KOPT-K1 (cell line): ENCODE data around the gene CD34.

Source experiments
- H3K27ac ChIP-seq: fragments of 200-600 bp; sonication (generic); 2 replicates; pipeline ENCODE4 v1.5.1; 2016; ENCODE audit warnings: antibody characterized with exemption, mild to moderate bottlenecking, low read depth, low read length; ENCODE audit not compliant: poor library complexity, severe bottlenecking
- H3K36me3 ChIP-seq: fragments of 200-600 bp; sonication (generic); 2 replicates; pipeline ENCODE4 v1.5.1; 2017; ENCODE audit warnings: antibody characterized with exemption, mild to moderate bottlenecking, low read length, moderate library complexity; ENCODE audit not compliant: insufficient read depth
- H3K9me3 ChIP-seq: fragments of 200-600 bp; sonication (generic); 2 replicates; pipeline ENCODE4 v1.5.1; 2017; ENCODE audit warnings: antibody characterized with exemption, low read length, mild to moderate bottlenecking; ENCODE audit not compliant: insufficient read depth, poor library complexity, severe bottlenecking

Gene CD34

DNA sequence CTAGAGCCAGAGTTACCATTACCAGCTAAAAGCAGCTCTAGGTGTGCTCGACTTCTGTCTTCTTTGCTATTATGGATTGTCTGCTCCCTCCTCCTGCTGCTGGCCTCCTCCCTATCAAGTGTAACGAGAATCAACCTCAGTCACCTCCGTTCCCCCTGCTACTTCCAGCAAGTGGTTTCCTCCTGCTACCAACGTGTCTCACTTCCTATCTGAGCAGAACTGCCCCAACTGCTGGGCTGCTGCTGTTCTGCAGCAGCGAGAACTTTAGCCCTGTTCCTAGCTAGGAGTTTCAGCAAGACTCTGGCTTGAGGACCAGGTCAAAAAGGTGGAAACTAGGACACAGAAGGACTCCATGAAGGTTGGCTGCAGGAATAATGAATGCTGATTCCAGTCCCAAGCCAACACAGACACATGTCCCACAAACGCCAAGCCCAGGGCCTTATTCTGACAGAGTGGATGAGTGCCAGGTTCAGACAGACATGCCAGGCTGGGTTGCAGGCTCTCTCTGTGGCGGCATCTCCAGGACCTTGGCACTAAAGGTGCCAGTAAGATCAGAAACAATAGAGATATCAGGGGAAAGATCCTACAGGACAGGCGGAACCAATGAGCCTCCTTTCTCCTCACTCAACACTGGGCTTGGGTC lies 46.9 kb downstream of the CD34 start:
- peak overlapping the region; percentile 99 for H3K27ac ChIP-seq
- H3K9me3 ChIP-seq: no peaks in the 10 kb centered on the region
- peaks cover 72% of the 10 kb centered on the region for H3K36me3 ChIP-seq

DNA sequence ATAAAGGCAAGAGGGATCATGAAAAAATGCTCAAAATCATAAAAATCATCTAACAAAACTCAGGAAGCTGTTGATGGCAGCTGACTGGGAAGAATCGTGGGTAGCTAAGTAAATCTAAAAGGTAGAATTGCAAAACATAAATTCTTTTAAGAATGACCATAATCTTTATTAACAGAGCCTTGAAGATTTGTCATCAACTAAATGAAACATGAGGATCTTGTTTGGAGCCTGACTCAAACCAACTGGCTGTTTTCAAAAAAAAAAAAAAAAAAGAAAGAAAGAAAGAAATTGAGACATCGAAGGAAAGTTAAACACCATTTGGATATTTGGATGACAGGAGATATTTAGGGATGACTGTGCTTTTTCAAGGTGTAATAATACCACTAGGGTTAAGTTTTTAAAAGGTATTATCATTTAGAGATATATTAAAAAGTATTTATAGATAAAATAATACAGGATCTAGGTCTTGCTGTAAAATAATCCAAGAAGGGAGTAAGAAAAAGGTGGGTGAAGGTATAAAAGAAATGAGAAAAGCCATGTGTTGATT lies 48.6 kb downstream of the CD34 start:
- Histone ChIP-seq H3K36me3 (peaks cover 82% of the 10 kb centered on the region), H3K9me3 (no peaks in the 10 kb centered on the region), H3K27ac (peak overlapping the region; percentile 99)

DNA sequence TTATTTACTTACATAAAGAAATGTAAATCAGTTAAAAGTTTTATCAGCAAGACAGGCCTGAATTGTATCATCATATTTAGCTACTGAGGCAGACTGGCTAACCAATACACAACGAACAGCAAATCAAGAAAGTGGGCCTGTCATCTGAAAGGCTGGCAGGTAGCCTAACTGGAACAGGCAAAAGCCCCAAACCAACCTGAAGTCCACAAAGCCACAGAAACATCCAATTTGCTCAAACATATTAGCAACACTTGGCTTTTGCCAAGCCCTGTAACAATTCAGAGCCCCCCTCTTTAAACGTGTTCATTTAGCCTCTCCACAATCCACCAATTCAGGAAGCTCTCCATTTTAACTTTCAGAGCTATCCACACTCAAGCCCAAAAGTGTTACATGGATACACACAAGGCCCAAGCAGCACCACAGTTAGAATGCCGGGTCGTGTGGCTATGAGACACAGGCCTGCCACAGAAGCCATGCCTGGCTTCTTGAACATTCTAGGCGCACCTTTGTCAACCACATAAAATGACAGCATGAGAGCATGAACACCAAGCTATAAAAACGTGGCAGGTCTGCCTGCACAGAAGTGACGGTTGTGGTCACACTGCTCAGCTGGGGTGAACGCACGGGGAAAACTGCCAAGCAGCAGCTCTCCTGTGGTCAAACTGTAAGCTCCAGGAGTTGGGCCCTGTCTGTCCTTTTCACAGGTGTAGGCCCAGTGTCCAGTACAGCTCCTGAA lies 49.3 kb downstream of the CD34 start:
- Histone ChIP-seq H3K27ac (peak overlapping the region; percentile 99), H3K9me3 (no peaks in the 10 kb centered on the region), H3K36me3 (peaks cover 82% of the 10 kb centered on the region)

DNA sequence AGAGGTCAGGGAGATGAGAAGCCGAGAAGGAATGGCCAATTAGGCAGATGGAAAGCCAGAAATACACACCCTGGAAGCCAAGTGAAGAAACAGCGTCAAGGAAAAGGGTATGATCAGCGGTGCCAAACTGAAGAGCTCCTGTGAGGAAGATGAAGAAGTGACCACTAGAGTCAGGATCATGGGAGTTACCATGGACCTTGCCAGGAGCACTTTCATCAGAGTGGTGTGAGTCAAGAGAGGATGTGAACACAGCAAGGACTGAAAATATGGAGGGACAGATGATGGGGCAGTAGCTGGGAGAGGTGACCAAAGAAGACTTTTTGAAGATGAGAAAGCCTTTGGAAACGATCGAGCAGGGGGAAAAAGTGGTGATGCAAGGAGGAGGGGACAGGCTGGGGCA lies 50.4 kb downstream of the CD34 start:
- H3K9me3 ChIP-seq: no peaks in the 10 kb centered on the region
- peaks cover 82% of the 10 kb centered on the region for H3K36me3 ChIP-seq
- peak overlapping the region; percentile 99 for H3K27ac ChIP-seq

DNA sequence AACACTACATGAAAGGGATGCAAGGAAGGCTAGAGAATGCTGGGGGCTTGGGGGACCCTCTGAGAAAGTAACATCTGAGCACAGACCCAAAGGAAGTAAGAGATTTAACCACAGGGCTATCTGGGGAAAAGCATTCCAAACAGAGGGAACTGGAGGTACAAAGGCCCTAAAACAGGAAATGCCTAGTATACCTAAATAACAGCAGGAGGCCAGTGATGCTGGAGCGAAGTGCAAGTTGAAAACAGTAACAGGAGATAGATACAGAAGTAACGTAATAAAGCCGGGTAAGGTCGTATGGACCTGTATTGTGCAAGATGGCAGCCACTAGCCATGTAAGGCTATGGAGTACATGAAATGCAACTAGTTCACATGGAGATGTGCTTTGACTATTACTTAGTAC lies 52.1 kb downstream of the CD34 start:
- peaks cover 82% of the 10 kb centered on the region for H3K36me3 ChIP-seq
- peak overlapping the region; percentile 44 for H3K27ac ChIP-seq
- H3K9me3 ChIP-seq: no peaks in the 10 kb centered on the region

DNA sequence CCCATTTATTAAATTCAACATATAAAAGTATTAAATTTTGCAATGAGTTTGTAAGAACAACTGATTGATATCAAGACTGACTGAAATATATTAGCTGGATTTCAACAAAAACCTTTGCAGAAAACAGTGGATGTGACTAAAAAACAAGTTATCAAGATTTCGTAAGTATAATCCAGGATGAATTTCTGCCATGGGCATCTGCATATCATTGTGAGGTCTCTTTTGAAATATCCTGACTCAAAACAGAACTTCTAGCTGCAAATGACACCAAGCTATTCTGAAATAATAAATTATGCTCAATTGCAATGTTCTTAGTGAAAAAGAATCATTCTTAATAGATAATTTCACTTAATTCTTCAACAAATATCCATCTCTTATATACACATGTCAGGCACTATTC lies 52.6 kb downstream of the CD34 start:
- Histone ChIP-seq H3K9me3 (no peaks in the 10 kb centered on the region), H3K27ac (peak overlapping the region; percentile 44)

DNA sequence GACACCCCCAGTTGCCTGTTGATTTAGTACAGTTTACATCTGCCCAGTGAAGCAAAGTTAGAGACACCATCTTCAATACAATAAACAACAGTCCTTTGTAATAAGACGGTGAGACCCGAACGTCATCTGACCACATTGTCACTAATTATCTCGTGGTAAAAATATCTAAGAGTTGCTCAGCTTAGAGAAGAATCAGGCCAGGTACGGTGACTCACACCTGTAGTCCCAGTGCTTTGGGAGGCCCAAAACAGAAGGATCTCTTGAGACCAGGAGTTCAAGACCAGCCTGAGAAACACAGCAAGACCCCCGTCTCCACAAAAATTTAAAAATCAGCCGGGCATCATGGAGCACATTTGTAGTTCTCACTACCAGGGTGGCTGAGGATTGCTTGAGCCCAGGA lies 53.5 kb downstream of the CD34 start:
- Histone ChIP-seq H3K9me3 (no peaks in the 10 kb centered on the region), H3K36me3 (peaks cover 85% of the 10 kb centered on the region), H3K27ac (peak overlapping the region; percentile 29)

More for the DNA sequence above, 52.6 kb downstream of the CD34 start:
- peaks cover 85% of the 10 kb centered on the region for H3K36me3 ChIP-seq

DNA sequence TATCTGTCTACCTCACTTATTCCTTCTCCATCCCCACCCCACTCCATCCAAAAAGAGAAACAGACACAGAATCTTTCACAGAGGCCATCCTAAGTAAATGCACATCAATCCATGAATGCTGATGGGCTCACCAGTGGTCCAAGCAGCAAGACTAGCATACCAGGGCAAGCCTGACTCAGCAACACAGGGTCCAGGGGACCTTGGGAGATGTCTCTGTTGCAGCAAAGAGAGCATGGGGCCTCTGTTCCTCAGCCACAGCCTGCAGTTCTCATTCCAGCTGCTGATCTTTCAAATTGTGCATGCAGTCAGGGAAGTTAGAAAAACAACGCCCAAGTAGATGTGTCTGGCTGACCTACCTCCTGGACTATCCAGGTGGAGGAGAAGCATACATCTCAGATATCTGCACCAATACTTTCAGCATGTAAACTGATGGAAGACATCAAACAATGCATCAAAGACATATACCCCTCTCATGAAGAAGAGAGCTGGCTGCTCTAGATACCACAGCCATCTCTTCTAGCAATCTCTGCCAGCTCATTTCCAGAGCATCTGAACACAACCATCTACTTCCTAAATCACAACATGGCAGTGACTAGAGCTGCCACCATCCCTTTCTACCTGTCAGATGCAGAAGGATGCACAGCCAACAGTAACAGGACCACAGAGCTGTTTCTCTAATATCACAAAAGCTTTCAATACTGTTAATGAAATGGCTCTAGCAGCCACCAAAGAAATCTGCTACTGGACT lies 54.5 kb downstream of the CD34 start:
- H3K36me3 ChIP-seq: peaks cover 95% of the 10 kb centered on the region
- no peaks in the 10 kb centered on the region for H3K9me3 ChIP-seq
- H3K27ac ChIP-seq: peak overlapping the region; percentile 43

DNA sequence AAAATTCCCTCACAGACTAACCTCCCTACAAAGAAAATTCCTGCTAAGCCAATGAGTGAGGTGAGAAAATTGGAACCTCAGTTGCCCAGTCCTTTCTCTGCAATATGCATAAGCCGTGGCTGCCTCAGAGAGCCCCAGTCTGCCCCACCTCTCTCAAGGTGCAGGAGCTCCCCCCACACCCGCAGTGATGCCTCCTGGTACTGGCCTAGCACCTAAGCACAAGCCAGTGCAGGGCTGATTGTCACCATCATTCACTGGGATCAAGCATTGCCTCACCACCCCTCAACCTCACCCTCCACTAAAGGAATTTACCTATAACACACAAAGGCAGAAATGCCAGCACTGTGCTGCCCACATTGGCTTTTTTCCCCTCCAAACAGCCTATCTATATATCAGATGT lies 56.9 kb downstream of the CD34 start:
- Histone ChIP-seq H3K9me3 (no peaks in the 10 kb centered on the region), H3K27ac (no peak overlapping the region), H3K36me3 (peaks cover 98% of the 10 kb centered on the region)

DNA sequence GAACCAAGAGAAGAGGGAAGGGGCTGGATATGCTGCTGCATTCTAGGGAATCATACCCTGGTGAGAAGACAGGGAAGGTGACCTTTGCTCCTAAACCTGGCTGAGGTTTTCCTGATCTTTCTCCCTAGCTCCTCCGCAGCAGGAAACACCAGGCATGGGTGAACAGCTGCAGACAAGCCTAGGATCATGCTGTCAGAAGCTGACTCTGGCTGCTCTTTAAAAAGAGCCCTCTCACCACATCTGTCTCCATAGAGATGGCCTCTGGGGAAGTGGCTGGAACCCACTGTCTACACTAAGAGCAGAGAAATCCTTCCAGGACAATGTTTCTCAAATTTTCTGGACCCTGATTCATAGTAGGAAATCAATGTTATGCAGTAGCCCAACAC lies 57.6 kb downstream of the CD34 start:
- H3K9me3 ChIP-seq: no peaks in the 10 kb centered on the region
- H3K27ac ChIP-seq: peak overlapping the region; percentile 26
- peaks cover 97% of the 10 kb centered on the region for H3K36me3 ChIP-seq

DNA sequence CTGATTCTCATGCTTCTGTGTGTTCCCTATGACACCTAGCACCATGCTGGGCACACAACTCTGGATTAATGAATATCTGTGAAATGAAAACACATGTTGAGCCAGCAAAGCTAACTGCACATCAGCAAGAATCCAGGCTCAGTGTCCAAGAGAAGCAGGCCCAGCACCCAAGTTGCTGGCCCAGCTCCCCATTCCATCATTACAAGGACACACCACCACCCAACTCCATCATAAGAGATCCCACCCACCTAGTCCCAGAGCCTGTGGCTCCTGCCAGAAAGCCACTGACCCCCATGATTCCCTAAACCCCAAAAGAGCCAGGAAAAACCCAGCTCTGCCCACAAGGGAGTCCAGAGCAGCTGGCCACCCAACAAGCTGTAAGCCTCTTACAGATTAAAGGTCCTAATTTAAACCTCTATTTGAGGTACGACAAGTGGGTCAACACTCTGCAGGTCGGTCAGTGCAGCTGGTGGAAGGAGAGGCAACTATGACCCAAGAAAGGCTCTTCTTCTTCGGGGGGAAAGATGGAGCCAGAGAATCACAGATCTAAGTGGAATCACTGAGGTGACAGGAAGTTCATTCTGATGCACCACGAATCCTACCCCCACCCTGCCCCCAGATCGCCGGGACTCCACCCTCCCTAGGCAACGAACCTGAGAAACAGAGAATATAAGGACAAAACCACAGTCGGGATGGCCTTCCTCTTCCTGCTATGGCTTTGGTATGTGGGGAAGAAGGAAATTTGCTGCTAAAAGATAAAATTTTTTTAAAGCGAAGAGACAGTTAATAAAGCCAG lies 58.2 kb downstream of the CD34 start:
- no peaks in the 10 kb centered on the region for H3K9me3 ChIP-seq
- peaks cover 98% of the 10 kb centered on the region for H3K36me3 ChIP-seq
- H3K27ac ChIP-seq: peak overlapping the region; percentile 26

DNA sequence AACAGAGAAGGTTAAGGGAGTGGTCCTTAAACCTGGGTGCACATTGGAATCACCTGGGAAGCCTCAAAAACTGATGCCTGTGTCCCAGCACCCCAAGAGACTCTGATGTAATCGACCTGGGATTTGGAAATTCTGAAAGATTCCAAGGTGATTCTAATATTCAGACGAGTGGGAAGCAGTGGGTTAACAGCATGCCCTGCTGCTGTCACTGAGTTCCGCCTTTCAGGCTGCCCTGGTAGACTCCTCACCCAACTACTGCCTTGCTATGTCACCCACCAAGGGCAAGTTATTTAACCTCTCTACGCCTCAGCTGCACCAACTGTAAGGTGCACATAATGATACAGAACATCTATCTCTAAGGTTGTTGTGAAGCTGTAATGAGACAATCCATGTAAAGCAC lies 59.2 kb downstream of the CD34 start:
- Histone ChIP-seq H3K9me3 (no peaks in the 10 kb centered on the region), H3K36me3 (peaks cover 98% of the 10 kb centered on the region), H3K27ac (no peak overlapping the region)

DNA sequence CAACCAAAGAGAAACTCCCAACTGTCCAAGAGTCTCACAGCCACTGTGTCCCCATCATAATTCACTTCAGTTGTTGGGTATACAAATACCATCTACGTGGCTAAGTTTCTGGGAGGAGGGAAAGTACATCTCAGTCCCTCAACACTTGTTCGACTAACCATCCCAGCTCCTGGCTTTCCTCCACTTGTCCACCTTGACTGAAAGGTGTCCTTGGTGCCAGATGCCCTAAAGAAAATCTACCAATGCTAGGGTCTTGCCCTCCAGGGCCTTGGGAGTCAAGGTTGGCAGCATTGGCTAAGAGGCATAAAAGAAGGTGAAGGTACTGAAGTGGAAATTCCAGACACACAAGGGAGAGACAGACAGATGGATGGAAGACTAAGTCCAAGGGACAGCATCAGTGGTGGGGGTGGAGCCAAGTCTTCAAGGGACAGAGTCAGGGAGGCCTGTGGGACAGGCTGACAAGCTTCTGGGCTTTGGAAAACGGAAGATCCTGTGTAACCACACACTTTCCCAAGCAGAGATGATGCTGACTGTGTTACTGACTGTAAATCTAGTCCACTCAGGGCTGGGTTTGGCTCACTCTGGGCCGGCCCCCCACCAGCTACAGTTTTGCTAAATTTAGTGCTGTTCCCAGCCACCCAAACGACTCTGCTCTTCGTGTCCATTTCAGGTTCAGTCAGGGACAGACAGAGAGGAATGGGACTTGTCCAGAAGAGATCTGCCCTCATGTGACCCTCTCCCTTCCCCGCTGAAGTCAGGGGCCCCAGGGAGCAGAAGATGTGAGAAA lies 60.1 kb downstream of the CD34 start:
- no peaks in the 10 kb centered on the region for H3K9me3 ChIP-seq
- peak overlapping the region; percentile 3 for H3K27ac ChIP-seq
- peaks cover 98% of the 10 kb centered on the region for H3K36me3 ChIP-seq

DNA sequence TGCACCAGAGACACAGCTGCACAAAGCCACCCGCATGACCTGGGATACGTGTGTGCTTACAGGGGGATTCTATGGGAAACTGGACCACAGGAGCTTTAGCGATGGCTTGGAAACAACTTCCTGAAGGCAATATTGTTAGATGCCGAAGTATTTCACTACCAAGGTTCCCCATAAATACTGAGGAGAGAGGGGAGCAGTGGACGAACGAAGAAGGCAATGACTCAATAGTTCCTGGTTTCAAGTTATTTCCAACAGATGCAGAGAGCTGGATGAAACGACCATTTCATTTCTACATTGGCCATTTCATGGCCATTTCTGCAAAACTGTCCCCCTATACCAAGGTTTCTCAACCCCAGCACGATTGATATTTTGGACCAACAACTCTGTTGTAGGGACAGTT lies 61.3 kb downstream of the CD34 start:
- Histone ChIP-seq H3K9me3 (no peaks in the 10 kb centered on the region), H3K36me3 (peaks cover 98% of the 10 kb centered on the region), H3K27ac (no peak overlapping the region)
